HG03045 (cell line): Measurements from ENCODE around the gene KCNC3.

Source experiments
- ATAC-seq: cut with Tn5 transposase; IDR thresholded peaks from one replicate; pipeline ENCODE4 v1.9.1; 2021; ENCODE audit warnings: mild to moderate bottlenecking, moderate library complexity; ENCODE audit not compliant: unreplicated experiment

KCNC3 gene

DNA sequence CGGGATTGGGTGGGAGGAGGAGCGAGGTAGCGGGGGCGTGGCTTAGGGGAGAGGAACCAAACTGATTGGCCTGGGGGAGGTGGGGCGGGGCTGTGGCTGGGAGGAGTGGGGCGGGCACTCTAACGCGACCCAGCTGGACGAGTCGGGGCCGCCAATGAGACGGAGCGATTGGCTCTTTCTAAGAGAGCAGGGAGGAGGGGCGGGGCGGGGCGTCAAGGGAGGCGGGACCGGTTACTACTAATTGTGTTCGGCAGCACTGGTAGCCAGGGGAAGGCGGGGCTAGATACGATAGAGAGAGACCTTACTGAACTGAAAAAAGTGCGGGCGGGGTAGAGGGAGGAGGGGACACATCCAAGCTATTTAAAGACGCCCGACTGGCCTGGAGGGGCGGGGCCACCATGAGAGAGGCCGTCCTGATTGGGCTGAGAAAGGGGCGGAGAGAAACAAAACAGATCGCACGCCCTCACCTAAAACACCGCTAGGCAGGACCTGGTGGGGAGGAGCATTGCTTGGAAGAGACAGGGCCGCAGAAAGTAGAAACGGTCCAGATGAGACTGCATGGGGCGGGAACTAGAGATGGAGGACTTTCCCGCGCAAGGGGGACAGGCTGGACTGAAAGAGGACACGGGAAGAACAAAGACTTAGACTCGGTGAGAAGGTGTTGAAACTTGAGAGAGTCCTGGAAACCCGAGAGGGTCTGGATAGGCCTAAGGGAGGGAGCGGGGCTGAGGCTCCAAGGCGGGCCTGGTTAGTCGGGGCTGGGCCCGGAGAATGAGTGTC is at the start of gene KCNC3:
TSS of gene KCNC3 (minus strand) at position 232 of the 780 bp plus-strand sequence. CDS start 295 bp downstream, outside the sequence.
- peak; percentile 43 for ATAC-seq

DNA sequence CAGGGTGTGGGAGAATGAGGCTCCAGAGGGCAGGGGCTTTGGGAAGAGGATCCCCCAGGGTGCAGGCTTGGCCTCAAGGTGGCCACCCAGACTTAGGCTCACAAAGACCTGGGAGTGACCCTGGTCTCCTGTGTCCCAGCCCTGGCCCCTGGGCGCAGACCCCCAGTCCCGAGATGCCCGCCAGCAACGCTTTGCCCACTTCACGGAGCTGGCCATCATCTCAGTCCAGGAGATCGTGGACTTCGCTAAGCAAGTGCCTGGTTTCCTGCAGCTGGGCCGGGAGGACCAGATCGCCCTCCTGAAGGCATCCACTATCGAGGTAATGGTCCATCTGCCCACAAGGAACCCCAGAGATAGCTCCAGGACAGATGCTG is 49.7 kb upstream of the KCNC3 start:
- no peak for ATAC-seq

DNA sequence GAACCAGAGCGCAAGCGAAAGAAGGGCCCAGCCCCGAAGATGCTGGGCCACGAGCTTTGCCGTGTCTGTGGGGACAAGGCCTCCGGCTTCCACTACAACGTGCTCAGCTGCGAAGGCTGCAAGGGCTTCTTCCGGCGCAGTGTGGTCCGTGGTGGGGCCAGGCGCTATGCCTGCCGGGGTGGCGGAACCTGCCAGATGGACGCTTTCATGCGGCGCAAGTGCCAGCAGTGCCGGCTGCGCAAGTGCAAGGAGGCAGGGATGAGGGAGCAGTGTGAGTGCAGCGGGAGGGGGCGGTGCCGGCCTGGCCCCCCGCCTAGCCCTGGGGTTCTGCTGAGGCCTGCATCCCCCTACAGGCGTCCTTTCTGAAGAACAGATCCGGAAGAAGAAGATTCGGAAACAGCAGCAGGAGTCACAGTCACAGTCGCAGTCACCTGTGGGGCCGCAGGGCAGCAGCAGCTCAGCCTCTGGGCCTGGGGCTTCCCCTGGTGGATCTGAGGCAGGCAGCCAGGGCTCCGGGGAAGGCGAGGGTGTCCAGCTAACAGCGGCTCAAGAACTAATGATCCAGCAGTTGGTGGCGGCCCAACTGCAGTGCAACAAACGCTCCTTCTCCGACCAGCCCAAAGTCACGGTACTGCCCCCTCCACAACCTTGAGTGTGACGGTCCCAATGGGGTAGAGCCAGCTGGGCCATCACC is 49.1 kb upstream of the KCNC3 start:
- ATAC-seq = no peak

DNA sequence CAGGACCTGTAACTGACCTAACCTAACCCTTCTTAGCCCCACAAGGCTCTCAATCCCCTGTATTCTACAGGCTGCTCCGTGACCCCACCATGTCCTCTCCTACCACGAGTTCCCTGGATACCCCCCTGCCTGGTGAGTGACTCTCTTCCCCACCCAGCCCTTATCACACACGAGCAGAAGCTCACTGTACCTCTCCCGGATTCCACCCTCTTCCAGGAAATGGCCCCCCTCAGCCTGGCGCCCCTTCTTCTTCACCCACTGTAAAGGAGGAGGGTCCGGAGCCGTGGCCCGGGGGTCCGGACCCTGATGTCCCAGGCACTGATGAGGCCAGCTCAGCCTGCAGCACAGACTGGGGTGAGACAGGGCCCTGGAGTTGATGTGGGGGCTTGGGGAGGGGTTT is 48.3 kb upstream of the KCNC3 start:
- ATAC-seq = no peak

DNA sequence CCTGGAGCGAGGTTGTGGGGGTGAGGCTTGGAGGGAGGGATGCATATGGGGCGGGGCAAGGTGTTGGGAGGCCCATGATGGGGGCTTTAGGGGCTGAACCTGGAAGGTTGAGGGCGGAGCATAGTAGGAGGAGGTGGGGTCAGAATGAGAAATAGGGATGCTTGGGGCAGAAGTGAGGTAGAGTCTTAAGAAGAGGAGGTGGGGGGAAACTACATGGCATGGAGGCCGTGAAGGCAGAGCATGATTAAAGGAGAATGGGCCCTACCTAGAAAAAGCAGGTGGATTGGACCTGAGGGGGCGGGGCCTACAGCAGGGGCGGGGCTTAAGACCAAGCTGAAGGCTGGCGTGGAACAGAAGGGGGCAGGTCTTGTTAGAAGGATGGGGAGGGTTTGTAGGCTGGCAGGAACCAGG is 47.9 kb upstream of the KCNC3 start:
- ATAC-seq = no peak

DNA sequence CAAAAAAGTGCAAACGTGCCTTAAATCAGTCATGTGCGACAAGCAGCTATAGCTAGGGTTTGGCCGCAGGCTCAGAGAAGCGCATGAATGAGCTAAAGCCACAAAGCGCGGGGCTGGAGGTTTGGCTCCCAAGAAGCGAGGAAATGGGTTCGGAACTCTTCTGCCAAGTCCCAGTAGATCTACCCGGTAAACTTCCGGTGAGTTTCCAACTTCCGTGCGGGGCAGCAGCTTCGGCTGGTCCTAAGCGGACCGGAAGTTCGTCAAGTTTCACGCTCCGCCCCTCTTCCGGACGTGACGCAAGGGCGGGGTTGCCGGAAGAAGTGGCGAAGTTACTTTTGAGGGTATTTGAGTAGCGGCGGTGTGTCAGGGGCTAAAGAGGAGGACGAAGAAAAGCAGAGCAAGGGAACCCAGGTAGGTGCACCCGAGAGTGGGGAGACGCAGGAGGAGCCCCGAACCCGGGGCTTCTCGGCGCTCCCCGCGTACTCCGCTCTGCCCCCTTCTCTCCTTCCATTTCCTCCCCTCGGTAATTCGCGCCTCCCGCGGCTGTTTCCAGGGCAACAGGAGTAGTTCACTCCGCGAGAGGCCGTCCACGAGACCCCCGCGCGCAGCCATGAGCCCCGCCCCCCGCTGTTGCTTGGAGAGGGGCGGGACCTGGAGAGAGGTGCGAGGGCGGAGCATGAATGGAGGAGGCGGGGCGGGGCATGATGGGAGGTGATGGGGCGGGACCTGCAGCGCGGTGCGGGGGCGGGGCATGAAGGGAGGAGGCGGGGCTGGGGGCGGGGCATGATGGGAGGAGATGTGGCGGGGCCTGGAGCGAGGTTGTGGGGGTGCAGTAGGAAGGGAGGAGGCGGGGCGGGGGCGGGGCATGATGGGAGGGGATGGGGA is 47.2 kb upstream of the KCNC3 start, which contains the start of gene NR1H2:
TSS of gene NR1H2 (plus strand) at position 292 of the 885 bp plus-strand sequence. CDS start 1,149 bp downstream, outside the sequence.
- ATAC-seq = peak; percentile 76

DNA sequence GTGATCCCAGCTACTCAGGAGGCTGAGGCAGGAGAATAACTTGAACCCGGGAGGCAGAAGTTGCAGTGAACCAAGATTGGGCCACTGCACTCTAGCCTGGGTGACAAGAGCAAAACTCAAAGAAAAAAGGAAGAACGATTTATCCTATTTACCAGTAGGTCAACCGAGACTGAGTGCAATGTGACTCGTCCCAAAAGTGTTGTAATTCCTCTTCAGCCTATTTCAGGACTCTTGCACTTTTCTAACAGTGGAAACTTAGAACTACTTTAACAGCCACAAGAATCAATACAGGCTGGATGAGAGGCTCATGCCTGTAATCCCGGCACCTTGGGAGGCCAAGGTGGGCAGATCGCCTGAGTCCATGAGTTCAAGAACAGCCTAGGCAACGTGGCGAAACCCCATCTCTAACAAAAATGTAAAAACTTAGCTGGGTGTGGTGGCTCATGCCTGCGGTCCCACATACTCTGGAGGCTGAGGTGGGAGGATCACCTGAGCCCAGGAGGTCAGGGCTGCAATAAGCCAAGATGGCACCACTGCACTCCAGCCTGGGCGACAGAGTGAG is 42.8 kb upstream of the KCNC3 start:
- ATAC-seq = no peak

DNA sequence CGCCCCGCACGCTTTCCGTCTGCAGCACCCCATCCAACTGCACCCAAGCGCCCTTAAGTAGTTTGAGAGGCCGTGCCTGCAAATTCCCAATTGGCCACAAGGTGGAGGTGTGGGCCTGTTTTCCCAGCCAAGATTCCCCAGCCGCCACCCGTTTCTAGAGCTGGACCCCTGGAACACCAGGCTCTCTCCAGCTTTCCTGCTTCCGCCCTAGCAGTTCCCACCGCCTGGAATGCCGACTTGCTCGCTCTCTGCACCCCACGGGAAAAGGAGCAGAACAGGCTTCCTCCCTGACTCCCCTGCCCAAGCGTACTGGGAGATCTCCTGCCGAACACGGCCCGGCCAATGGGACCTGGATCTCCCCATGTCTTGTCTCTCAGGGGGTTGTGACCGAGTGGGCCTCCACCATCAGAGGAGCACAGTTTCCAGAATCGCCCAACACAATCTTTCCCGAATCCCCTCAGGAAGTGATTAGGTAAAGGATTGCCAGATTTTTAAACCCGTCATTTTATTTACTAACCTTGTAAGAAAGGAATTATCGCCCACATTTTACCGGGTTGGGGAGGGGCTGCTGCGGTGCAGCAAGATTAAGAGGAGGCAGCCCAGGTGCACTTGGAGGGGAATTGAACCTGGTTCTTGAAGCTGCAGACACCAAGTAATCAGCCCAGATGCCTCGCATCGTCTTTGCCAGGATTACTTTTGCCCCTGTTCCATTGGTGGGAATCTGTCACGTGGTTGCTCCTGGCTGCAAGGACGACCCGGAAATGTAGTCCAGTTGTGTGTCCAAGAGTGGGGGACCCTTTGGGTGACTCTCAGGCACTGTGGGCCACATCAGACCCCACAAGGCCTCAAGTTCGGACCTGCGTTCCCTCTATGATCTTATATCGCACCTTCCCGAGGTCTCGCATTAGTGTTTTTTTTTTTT is 39.7 kb upstream of the KCNC3 start:
- ATAC-seq = peak; percentile 48

DNA sequence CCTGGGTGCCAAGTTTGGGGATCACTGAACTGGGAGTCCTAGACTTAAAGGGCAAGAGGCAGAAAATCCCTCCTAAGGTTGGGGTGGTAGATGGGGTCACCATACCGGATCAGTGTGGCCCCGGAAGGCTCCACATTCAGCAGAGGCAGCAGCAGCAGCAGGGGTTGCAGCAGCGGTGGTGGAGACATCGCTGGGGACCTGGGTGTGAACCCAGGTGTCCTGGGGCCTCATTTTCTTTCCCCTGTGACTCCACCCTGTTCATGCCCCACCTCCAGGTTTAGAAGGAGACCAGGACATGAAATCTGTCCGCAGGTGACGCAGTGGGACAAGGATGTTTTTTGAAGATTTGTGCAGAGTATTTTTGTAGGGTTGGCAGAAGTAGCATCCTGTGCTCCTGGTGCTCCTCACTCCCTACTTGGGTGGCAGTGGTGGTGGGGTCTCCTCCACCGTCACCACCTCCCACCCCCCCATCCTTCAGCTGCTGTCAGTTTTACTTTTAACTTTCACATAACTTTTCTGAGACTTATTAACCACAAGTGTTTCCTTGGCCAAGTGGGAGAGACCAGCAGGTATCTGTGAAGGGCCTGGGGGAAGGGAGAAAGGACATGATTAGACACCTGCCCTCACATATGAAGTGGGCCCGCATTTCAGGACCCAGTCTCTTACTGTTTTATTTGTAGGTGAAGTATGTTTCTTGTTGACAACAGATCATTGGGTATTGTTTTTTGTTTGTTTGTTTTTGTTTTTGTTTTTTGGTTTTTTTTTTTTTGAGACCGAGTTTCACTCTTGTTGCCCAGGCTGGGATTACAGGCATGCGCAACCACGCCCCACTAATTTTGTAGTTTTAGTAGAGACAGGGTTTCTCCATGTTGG is 36.5 kb upstream of the KCNC3 start, which contains the start of gene NAPSA:
TSS of gene NAPSA (minus strand) at position 206 of the 873 bp plus-strand sequence. CDS start at position 188, 18 bp downstream.
- ATAC-seq = no peak

DNA sequence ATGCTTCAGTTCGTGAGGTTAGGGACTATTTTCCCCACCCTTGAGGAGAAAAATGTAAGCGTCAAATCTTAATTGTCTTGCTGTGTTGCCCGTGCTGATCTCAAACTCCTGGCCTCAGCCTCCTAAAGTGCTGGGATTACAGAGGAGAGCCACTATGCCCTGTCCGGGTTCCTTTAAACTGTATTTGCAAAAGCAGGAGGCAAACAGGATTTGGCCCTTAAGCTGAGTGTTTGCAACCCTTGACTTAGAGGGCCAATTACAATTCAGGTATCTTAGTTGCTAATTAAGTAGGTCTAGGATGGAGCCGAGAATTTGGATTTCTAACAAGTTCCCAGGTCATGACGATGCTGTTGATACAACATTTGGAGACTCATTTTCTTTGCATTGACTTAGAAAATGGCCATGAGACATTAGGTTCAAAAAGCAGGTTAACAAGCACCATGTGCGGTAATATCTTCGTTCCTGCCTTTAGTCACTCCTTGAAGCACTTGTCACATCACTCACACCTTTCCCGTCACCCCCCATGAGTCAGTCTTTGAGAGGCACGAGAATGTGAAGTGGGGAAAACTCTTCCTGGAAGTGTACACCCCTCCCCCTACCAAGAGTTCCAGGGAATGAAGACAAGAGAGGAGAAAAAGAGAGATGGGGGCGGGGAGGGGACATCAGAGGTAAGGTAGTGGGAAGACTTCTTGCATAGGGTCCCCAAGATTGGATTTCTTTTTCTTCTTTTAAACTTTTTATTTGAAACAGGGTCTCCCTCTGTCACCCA is 33.7 kb upstream of the KCNC3 start:
- no peak for ATAC-seq

DNA sequence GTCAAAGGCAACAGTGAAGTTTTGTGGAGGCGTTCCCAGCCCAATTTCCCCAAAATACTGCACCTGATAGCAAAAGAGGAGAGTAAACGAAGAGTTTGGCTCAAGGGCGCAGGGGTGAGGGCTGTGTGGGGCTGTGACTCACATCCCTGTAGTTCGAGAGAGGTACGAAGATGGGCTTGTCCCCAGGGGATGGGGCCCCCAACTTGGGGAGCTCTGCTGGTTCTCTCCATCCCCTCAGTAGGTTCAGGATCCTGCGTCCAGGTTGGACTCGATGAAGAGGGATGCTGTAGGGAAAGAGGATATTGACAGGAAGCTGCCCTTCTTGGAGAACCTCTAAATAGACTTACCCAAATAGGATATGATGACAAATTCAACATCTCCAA is 32.8 kb upstream of the KCNC3 start:
- no peak for ATAC-seq

DNA sequence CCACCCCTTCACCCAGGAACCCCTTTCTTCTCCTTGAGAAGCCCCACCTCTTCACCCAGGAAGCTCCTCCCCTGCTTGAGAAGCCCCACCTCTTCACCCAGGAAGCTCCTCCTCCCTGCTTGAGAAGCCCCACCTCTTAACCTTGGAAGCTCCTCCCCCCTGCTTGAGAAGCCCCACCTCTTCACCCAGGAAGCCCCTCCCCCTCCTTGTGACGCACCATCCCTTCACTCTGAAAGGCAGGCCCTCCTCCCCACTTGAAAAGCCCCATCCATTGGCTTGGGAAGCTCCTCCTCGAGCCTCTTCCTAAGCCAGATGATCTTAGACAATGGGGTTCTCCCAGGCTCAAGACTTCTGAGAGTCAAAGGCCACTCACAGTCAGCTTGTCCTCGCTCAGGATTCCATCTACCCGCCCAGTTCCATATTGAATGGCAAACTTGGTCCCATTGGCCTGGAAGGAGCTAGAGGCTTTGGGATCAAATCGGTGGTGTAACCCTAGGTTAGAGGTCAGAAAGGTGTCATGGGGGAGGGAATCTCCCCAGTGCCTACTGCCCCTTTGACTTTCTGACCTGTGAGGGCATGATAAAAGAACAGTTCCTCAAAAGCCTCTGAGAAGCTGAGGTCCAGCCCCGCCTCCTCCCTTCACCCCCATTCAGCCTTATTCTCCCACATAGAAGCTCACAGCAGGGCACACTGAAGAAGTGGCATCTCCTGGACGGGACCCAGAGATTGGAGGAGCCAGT is 32.3 kb upstream of the KCNC3 start:
- ATAC-seq = no peak

DNA sequence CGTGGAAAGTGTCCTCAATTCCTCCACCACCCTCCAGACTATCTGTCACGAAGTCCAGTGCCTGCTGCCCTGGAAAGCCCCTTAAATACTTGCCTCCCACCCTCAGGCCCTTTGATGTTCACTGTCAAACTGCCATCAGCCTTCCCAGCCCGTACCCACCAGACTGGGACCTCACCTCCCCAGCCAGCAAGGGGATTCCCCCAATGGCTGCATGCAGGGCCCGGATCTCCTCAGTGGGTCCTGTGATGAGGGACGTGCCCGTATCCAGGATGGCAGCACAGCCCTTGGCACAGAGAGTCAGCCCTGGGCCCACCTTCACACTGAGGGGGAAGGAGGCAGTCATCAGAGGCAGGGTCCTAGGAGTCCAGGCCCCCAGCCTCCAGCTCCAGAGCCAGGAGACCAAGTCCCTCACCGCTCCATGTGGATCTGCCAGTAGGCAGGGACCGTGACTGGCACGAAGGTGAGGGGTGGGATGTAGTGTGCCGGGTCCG is 30.2 kb upstream of the KCNC3 start:
- no peak for ATAC-seq

DNA sequence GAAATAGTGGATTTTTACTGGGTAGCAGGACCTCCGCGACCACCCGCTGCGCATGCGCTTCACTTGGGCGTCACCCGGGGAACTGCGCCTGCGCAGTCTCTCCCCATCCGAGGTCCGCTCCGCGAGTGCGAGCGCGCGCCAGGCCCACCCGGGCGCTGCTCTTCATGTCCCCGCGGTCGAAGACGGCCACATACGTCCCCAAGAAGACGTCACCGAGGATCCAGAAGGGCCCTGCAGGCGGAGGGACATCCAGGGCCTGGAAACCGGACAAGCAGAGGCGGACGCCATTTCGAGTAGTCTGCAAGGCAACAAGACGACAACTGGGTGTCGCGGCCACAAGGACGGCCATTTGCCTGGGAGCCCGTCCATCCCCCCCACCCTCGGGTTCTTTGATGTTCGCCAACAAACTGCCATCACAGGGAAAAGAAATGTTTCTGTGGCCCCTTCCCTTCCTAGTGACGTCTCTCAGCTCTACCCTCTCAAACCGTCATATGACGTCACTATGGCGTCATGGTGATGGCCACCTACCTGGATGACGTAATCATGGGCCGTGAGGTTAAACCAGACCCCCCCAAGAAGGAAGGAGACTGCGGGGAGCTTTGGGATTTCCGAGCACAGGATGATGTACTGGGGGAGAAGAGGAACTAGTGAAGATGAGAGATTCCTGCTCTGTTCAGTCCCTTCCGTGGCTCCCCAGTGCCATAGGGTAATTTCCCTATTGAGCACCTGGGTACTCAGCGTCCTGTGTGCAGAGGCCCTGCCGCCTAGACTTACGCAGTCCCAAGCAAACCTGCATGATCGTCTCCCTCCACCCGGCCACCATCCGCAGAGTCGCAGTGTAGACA is 29.5 kb upstream of the KCNC3 start:
- peak; percentile 47 for ATAC-seq

DNA sequence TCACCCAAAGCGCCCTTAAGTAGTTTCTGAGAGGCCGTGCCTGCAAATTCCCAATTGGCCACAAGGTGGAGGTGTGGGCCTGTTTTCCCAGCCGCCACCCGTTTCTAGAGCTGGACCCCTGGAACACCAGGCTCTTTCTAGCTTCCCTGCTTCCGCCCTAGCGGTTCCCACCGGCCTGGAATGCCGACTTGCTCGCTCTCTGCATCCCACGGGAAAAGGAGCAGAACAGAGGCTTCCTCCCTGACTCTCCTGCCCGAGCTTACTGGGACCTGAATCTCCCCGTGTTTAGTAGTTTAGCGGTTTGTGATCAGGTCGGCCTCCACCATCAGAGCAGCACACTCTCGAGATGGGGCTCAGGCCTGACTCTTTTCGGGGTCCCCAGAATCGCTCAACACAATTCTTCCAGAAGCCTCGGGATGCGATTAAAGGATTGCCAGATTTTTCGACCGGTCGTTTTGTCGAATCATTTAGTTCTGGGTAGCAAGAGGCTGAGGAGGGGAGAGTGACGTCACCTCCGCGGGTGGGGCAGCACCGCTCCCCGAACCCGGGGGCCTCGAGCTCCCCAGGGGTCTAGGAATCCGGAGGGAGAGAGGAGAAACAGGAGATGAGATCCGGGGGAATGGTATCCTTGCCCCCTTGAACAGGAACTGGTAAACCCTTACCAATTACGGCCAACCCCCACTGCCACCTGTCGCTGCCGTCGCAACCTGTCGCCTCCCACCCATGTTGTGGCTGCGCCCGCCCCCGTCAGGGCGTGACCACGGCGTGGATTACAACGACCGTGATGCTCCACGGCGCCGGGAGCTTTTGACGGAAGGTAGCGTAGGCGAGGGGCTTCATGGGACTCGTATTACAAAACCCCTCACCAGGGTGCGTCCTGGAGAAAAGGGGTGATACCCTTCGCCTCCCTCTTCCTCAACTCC is 28.3 kb upstream of the KCNC3 start:
- ATAC-seq = peak; percentile 55
